OCI-LY3 (cell line): Measurements from ENCODE around the gene DOCK9.

Experiments
- EZH2phosphoT487 ChIP-seq: fragments of 200-600 bp; shearing (Covaris generic); IDR thresholded peaks from 2 replicates; pipeline ENCODE4 v1.6.1; 2018; ENCODE audit warnings: antibody characterized with exemption, mixed run types, low read depth
- TF ChIP-seq, protein P1 (sequence below): fragments of 200-600, 300-600 bp; sonication (generic); IDR thresholded peaks from 2 replicates; pipeline ENCODE4 v1.5.1; 2014; ENCODE audit warnings: antibody characterized with exemption, low read length, low read depth

- TF ChIP-seq, protein P1, sequence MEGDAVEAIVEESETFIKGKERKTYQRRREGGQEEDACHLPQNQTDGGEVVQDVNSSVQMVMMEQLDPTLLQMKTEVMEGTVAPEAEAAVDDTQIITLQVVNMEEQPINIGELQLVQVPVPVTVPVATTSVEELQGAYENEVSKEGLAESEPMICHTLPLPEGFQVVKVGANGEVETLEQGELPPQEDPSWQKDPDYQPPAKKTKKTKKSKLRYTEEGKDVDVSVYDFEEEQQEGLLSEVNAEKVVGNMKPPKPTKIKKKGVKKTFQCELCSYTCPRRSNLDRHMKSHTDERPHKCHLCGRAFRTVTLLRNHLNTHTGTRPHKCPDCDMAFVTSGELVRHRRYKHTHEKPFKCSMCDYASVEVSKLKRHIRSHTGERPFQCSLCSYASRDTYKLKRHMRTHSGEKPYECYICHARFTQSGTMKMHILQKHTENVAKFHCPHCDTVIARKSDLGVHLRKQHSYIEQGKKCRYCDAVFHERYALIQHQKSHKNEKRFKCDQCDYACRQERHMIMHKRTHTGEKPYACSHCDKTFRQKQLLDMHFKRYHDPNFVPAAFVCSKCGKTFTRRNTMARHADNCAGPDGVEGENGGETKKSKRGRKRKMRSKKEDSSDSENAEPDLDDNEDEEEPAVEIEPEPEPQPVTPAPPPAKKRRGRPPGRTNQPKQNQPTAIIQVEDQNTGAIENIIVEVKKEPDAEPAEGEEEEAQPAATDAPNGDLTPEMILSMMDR: no peak
- TF ChIP-seq EZH2phosphoT487: no peak
Observed at GRCh38 chr13:98848746-98849145, 129.1 kb downstream of the DOCK9 start.
